ENCODE data around the gene CTNNA2. TPM values are rescaled to one million over a fixed set of nuclear protein-coding genes. Genes with fewer than 3 reads are reported as not detected.
"Not testable (repeated sequence)": the region's sequence is repeated elsewhere in the genome, so short reads cannot be mapped to it uniquely, and the experiment has no call there.

The CTNNA2 gene
- total RNA-seq, 1 donor from 2014 or later, result 3.5 TPM

DNA sequence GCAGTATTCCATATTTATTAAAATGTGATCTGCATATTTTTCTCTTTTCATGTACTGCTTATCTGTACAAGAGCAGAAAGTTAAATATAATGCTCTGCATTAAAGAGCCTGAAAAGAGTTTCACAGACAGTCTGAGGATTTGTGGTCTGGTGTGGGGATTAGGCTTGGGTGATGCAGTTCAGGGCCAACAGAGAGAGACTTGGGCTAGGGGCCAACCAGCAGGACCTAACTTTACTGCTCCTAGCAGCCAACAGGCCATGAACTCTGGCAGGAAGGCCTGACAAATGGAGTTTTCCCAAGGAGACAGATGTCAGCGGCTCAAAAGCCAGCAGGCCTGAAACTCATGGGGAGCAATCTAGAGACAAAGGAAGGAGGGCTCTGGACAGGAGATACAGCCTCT, 622.1 kb downstream of the CTNNA2 start:
- TF ChIP-seq, protein P1, sequence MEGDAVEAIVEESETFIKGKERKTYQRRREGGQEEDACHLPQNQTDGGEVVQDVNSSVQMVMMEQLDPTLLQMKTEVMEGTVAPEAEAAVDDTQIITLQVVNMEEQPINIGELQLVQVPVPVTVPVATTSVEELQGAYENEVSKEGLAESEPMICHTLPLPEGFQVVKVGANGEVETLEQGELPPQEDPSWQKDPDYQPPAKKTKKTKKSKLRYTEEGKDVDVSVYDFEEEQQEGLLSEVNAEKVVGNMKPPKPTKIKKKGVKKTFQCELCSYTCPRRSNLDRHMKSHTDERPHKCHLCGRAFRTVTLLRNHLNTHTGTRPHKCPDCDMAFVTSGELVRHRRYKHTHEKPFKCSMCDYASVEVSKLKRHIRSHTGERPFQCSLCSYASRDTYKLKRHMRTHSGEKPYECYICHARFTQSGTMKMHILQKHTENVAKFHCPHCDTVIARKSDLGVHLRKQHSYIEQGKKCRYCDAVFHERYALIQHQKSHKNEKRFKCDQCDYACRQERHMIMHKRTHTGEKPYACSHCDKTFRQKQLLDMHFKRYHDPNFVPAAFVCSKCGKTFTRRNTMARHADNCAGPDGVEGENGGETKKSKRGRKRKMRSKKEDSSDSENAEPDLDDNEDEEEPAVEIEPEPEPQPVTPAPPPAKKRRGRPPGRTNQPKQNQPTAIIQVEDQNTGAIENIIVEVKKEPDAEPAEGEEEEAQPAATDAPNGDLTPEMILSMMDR (IDR thresholded peaks at IDR 0.05; ENCODE audit: insufficient read depth, low read length, poor library complexity, severe bottlenecking), result no peak
- Histone ChIP-seq H3K36me3 (ENCODE audit: control insufficient read depth, insufficient read depth, low read length) (no peaks in the 10 kb centered on the region), H3K27me3 (ENCODE audit: control insufficient read depth, insufficient read depth, low read length) (no peaks in the 10 kb centered on the region), H3K4me3 (ENCODE audit: low read depth, low read length) (no peak overlapping the region)
- no peak for DNase-seq (ENCODE audit: low read depth)

DNA sequence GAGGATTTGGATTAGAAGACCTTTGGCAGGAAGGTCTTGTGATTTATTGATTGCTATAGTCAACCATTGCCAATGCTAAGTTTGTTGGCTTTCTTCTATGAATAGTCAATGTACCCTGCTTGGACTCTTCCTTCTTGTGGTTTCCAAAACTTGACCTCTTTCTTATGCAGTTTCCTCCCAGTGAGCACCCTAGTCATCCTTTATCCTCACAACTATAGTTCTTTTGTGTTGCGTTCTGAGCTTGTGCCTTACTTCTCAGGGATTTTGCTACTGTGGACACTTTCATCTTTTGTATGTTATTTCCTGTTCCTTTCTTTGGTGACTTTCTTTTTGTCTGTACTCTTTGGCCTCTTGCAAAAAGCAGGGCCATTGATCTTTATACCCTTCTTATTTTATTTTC, 623.5 kb downstream of the CTNNA2 start:
- TF ChIP-seq, protein P1 (IDR thresholded peaks at IDR 0.05; ENCODE audit: insufficient read depth, low read length, poor library complexity, severe bottlenecking), result no peak
- no peaks in the 10 kb centered on the region for H3K36me3 ChIP-seq (ENCODE audit: control insufficient read depth, insufficient read depth, low read length)
- H3K4me3 ChIP-seq (ENCODE audit: low read depth, low read length), result no peak overlapping the region
- no peaks in the 10 kb centered on the region for H3K27me3 ChIP-seq (ENCODE audit: control insufficient read depth, insufficient read depth, low read length)
- no peak for DNase-seq (ENCODE audit: low read depth)

DNA sequence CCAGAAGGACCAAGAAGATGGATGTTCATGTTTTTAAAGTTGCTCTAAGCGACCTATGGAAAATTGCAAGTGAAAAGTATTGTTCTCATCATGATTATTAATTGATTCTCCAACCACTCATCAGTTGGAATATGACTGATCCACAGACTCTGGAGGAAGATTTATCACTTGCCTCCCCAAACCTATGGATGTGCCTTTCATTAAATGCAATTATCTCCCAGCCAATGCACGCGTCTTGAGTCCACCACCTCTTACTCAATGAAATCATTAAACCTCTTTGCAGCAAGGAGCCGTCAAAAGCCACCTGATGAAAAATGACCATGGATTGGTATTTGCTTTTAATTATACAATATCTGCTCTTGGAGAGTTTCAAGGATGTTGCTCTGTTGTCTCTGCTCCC, 626.1 kb downstream of the CTNNA2 start:
- Histone ChIP-seq H3K27me3 (ENCODE audit: control insufficient read depth, insufficient read depth, low read length) (no peaks in the 10 kb centered on the region), H3K36me3 (ENCODE audit: control insufficient read depth, insufficient read depth, low read length) (no peaks in the 10 kb centered on the region), H3K4me3 (ENCODE audit: low read depth, low read length) (no peak overlapping the region)
- TF ChIP-seq, protein P1 (IDR thresholded peaks at IDR 0.05; ENCODE audit: insufficient read depth, low read length, poor library complexity, severe bottlenecking), result no peak
- DNase-seq (ENCODE audit: low read depth), result no peak

DNA sequence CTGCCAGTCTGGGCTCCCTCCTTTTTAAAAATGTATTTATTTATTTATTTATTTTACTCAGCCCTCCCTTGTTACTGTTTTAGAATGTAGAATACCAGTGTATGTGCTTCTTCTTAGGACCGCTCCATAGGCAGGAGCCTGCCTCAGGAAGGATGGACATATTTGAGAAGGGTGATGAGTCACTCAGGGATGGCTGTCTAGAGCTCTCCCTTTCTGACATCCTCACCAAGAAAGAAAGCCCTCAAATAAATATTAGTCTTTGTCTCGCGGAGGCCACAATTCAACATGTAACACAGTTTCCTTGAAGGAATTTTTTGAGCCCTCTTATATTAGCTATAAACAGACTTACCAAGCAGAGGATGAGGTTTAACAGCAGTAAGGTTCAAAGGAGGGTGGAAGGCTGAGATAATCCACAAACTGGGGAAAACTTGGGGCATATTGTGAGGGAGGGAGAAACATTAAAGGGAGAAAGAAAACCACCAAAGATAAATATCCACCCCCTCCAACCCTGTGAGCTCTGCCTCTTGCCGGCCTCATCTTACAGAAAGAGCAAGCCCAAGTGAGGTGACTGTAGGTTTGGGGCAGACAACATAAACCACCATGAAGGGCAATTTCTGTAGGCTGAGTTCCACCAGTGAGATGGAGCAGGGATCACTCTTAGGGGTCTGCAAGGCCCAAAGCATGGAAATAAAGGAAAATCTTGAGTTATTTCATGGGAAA, 628.3 kb downstream of the CTNNA2 start:
- H3K36me3 ChIP-seq (ENCODE audit: control insufficient read depth, insufficient read depth, low read length), result no peaks in the 10 kb centered on the region
- DNase-seq (ENCODE audit: low read depth), result no peak
- no peaks in the 10 kb centered on the region for H3K27me3 ChIP-seq (ENCODE audit: control insufficient read depth, insufficient read depth, low read length)
- TF ChIP-seq, protein P1 (IDR thresholded peaks at IDR 0.05; ENCODE audit: insufficient read depth, low read length, poor library complexity, severe bottlenecking), result no peak
- no peak overlapping the region for H3K4me3 ChIP-seq (ENCODE audit: low read depth, low read length)

DNA sequence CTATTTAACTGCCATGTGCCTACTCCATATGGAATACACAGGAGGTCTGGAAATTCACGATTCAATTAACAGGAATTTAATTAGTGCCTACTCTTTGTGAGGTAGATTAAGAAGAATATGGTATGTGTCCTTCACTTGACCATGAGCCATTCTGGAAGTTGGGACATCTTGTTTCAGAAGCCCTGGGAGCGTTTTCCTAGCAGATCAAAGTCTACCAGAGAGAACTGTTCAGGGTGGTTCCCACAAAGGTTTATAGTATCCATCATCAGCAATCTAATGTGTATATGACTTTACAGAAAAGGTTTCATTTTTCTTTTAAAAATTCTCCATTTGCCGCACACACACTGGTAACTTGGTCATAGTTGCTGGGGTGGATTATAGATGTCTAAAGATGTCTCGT, 632.6 kb downstream of the CTNNA2 start:
- DNase-seq (ENCODE audit: low read depth), result no peak
- no peaks in the 10 kb centered on the region for H3K27me3 ChIP-seq (ENCODE audit: control insufficient read depth, insufficient read depth, low read length)
- no peaks in the 10 kb centered on the region for H3K36me3 ChIP-seq (ENCODE audit: control insufficient read depth, insufficient read depth, low read length)
- H3K4me3 ChIP-seq (ENCODE audit: low read depth, low read length), result no peak overlapping the region
- TF ChIP-seq, protein P1 (IDR thresholded peaks at IDR 0.05; ENCODE audit: insufficient read depth, low read length, poor library complexity, severe bottlenecking), result no peak

DNA sequence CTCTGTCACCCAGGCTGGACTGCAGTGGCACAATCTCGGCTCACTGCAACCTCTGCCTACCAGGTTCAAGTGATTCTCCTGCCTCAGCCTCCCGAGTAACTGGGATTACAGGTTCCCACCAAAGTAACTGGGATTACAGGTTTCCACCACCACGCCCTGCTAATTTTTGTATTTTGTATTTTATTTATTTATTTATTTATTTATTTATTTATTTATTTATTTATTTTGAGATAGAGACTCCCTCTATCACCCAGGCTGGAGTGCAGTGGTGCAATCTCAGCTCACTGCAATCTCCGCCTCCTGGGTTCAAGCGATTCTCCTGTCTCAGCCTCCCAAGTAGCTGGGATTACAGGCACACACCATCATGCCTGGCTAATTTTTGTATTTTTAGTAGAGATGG, 633.9 kb downstream of the CTNNA2 start:
- H3K27me3 ChIP-seq (ENCODE audit: control insufficient read depth, insufficient read depth, low read length); H3K36me3 ChIP-seq (ENCODE audit: control insufficient read depth, insufficient read depth, low read length); H3K4me3 ChIP-seq (ENCODE audit: low read depth, low read length); DNase-seq (ENCODE audit: low read depth): not testable (repeated sequence)
